Ovary (tissue), 9 donors: Measurements from ENCODE around the gene ORC1. TPM values are rescaled to one million over a fixed set of nuclear protein-coding genes. Genes with fewer than 3 reads are reported as not detected.

ENCODE experiments used
- DNase-seq, 5 donors: peaks; one replicate each; pipeline ENCODE4 v3.0.0-alpha.2; 2019 to 2020
- H3K27ac ChIP-seq, 2 donors: fragments of 200-600 bp; one replicate each; pipeline versions ENCODE4 v1.5.1 to v1.8.0; 2019 to 2022
- H3K27me3 ChIP-seq: fragments of 200-600 bp; one replicate; pipeline ENCODE4 v1.8.0; 2022
- H3K36me3 ChIP-seq: fragments of 200-600 bp; sonication (generic); one replicate; pipeline ENCODE4 v1.5.1; 2019
- H3K4me1 ChIP-seq: one replicate; pipeline ENCODE4 v1.8.1; 2013; ENCODE audit warnings: mild to moderate bottlenecking, moderate library complexity; ENCODE audit not compliant: insufficient read depth
- H3K4me3 ChIP-seq: fragments of 200-600 bp; sonication (generic); one replicate; pipeline ENCODE4 v1.5.1; 2017
- H3K9me3 ChIP-seq, 2 donors: fragments of 200-600 bp in 1 of 2; sonication (generic) in 1 of 2; one replicate each; pipeline versions ENCODE4 v1.5.1 to v1.8.1; 2013 to 2019; ENCODE audit warnings: mild to moderate bottlenecking in 1 of 2, moderate library complexity in 1 of 2
- CTCF ChIP-seq, 3 donors: fragments of 450-650 bp in 2 of 3; fragments of 200-600 bp in 1 of 3; IDR thresholded peaks; one replicate each; pipeline versions ENCODE4 v1.5.1 to v1.8.0; 2016 to 2022; ENCODE audit warnings: antibody characterized with exemption in 3 of 3, mild to moderate bottlenecking in 1 of 3
- EP300 ChIP-seq: sonication (generic); formaldehyde crosslinking; IDR thresholded peaks from one replicate; pipeline ENCODE4 v1.6.1; 2017; ENCODE audit warnings: antibody characterized with exemption
- POLR2A ChIP-seq: fragments of 450-650 bp; IDR thresholded peaks from one replicate; pipeline ENCODE4 v1.6.1; 2017; ENCODE audit warnings: antibody characterized with exemption, mild to moderate bottlenecking, moderate library complexity
- WGBS, 3 donors: extraction: QIAGEN DNeasy Blood & Tissue Kit in 1 of 3; methylation state at CpG; one replicate each; pipeline versions ENCODE4 v1.1.5 to v1.1.7; 2013 to 2017; 5-methylcytosine and 5-hydroxymethylcytosine counted together
- intact Hi-C, 4 donors: fragments of 100-400 bp; cut with DNase I; formaldehyde crosslinking; loops; one replicate each; pipeline versions ENCODE4 v1.11.0 to v1.15.1; 2022 to 2023
- polyA plus RNA-seq, 2 donors: library from polyadenylated mRNA; stranded (reverse); fragments of 200-250 nt in 1 of 2; fragments of 350-450 nt in 1 of 2; fragmentation: Illumina TruSeq in 1 of 2; extraction: RNeasy Lipid Tissue Mini Kit (QIAGEN cat#74804) in 1 of 2; gene quantifications; one replicate each; pipeline ENCODE4 v1.2.3, GENCODE V29; 2013 to 2014
- total RNA-seq, 7 donors: library from RNA; depleted of rRNA in 2 of 7; stranded (reverse); fragments of >200 nt in 2 of 7; fragmentation: NEBNext Ultra II Directional in 3 of 7; extraction: Animal tissue kit (Norgen Biotek cat#: 25700) in 3 of 7; gene quantifications; one replicate each; pipeline versions ENCODE4 v1.1.0 to v1.2.4, GENCODE V29; 2016 to 2023
- donor health status: DM: no; HTN: no; CAD: no; lungs with moderate emphysema.
- donor health status: DM: no; HTN: no; CAD: no.
- donor health status: Bipolar disorder and iron deficiency.
- donor health status: DM: yes; HTN: yes; CAD: no.
- donor health status: DM: no; HTN: no; CAD: no.
- donor health status: DM: yes; HTN: yes; CAD: no.

The ORC1 gene
- total and polyA plus RNA-seq, 9 donors: 0.23 to 0.84 (median 0.43) TPM

GRCh38 chr1:52416811-52417210 lies 12.6 kb upstream of the ORC1 start:
- Histone ChIP-seq H3K27ac (no peak overlapping the region), H3K36me3 (no peaks in the 10 kb centered on the region), H3K4me1 (no peaks in the 10 kb centered on the region), H3K4me3 (no peak overlapping the region), H3K9me3 (no peaks in the 10 kb centered on the region), H3K27me3 (no peaks in the 10 kb centered on the region)
- no peak for DNase-seq
- 73 to 86% (median 78%) methylated on average over 2 of the region's 2 CpGs for WGBS, 3 donors
- intact Hi-C loops: loop anchor here in 1 of 4 donors (5.0 kb wide), 1 partner anchor 290 kb away; no protein-coding TSS in a partner anchor
- TF ChIP-seq EP300 (no peak), POLR2A (no peak), CTCF (IDR thresholded peaks at IDR 0.05) (no peak)

DNA sequence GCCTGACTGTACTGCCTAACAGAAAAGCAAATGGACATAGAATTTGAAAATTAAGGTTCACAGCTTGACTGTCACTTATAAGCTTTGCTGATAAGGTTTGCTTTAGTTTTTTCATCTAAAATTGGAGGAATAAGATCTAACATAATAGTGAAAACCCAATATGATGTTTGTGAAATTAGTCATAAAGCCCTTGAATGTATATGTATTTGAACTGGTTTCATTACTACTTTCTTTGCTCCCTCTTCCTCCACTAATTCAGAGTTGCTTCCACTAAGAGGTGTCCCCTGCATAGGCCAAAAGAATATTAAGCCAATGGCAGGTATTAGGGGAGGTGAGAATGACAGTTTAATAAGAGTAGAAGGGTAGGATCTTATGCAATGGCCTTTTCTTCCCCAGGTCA lies 10.7 kb upstream of the ORC1 start:
- no peaks in the 10 kb centered on the region for H3K4me1 ChIP-seq
- H3K27ac ChIP-seq: no peak overlapping the region
- intact Hi-C loops: loop anchor here in 1 of 4 donors (5.0 kb wide), 1 partner anchor 288 kb away; no protein-coding TSS in a partner anchor
- no peaks in the 10 kb centered on the region for H3K36me3 ChIP-seq
- no peaks in the 10 kb centered on the region for H3K27me3 ChIP-seq
- H3K9me3 ChIP-seq: no peaks in the 10 kb centered on the region
- H3K4me3 ChIP-seq: no peak overlapping the region
- no peak for TF ChIP-seq EP300
- no peak for TF ChIP-seq POLR2A
- TF ChIP-seq CTCF (IDR thresholded peaks at IDR 0.05): no peak
- no peak for DNase-seq

GRCh38 chr1:52413410-52413989 lies 9.3 kb upstream of the ORC1 start:
- WGBS, 3 donors: 89 to 92% (median 90%) methylated on average over 10 of the region's 10 CpGs
- H3K27ac ChIP-seq: no peak overlapping the region
- no peak overlapping the region for H3K4me3 ChIP-seq
- no peak for DNase-seq
- no peaks in the 10 kb centered on the region for H3K27me3 ChIP-seq
- no peaks in the 10 kb centered on the region for H3K9me3 ChIP-seq
- H3K36me3 ChIP-seq: no peaks in the 10 kb centered on the region
- no peak for TF ChIP-seq POLR2A
- no peak for TF ChIP-seq EP300
- TF ChIP-seq CTCF (IDR thresholded peaks at IDR 0.05): no peak
- intact Hi-C loops: no loop called here
- H3K4me1 ChIP-seq: no peaks in the 10 kb centered on the region

DNA sequence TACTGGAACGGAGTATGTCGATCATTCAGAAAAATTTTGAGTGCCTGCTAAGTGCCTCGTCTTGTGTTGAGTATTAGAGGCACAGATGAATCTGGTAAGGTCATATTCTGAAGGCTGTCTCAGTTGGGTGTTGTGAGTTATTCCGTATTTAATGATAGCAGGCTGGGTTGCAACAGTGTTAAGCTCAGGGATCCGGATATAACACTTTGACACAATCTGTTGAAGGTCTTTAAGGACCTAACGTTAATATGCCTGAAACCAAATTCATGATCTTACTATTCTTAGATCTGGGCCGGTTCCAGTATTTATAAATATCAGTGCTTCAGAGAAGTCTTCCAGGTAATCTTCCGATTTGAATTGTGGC lies 734 bp upstream of the ORC1 start:
- TF ChIP-seq POLR2A: no peak
- no peak for TF ChIP-seq EP300
- no peak for TF ChIP-seq CTCF (IDR thresholded peaks at IDR 0.05)
- intact Hi-C loops: no loop called here
- peak overlapping the region; percentile 2 to 75 for H3K27ac ChIP-seq
- peaks cover 5% of the 10 kb centered on the region for H3K4me1 ChIP-seq
- no peaks in the 10 kb centered on the region for H3K9me3 ChIP-seq
- H3K36me3 ChIP-seq: no peaks in the 10 kb centered on the region
- WGBS, 3 donors: 1 to 3% (median 1%) methylated on average over 8 of the region's 8 CpGs
- H3K4me3 ChIP-seq: peak overlapping the region; percentile 76
- no peaks in the 10 kb centered on the region for H3K27me3 ChIP-seq
- no peak for DNase-seq
